Measurements from ENCODE around the gene SYT8. TPM values are rescaled to one million over a fixed set of nuclear protein-coding genes. Genes with fewer than 3 reads are reported as not detected.

SYT8 gene
- total RNA-seq, 1 experiment from 2014 or later, result 63.4 TPM

- DNase-seq (ENCODE audit: low spot score), result no peak
These were observed 9.7 kb downstream of the SYT8 start for GRCh38 chr11:1844221-1845094.

GRCh38 chr11:1845095-1845429 is 10.3 kb downstream of the SYT8 start:
- DNase-seq (ENCODE audit: low spot score), result no peak

DNA sequence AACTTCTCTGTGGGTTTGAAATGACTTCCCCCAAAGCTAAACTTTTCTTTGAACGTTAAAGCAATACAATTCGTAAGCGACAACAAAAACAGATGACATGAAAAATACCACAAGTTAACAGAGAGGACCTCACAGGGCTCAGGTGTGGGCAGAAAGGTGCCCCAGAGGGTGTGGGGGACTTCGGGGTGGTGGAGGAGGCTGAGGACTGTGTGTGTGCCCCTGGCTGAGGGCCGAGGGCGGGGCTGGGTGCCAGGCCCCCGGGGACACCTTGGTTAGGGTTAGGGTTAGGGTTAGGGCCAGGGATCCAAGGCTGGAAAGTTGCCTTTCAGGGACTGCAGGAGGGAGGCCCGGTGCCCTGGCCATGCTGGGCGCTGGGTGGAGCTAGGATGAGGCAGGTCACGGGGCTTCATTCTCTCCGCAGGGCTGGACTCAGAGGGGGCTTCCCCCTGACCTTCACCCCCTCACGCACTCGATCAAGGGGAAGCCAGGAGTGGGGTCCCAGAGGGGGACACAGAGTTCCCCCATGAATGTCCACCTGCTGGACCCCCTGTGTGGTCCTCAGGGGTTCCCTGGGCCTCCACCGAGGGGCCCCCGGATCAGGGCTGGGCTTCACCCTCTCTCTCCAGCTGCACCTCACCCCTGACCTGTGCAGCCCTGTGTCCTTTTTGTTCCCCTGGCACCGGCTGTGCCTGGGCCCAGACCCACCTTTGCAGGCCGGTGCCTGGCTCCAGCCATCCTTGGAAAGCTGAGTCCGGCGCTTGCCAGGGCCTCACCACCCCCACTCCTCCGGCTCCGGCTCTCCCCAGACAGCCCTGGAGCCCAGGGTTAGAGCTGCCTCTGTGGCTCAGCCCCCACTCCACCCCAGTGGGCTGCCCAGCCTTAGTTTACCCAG is 11.0 kb downstream of the SYT8 start:
- DNase-seq (ENCODE audit: low spot score), result no peak

- DNase-seq (ENCODE audit: low spot score), result no peak
These were observed 11.7 kb downstream of the SYT8 start for GRCh38 chr11:1846453-1846932.

DNA sequence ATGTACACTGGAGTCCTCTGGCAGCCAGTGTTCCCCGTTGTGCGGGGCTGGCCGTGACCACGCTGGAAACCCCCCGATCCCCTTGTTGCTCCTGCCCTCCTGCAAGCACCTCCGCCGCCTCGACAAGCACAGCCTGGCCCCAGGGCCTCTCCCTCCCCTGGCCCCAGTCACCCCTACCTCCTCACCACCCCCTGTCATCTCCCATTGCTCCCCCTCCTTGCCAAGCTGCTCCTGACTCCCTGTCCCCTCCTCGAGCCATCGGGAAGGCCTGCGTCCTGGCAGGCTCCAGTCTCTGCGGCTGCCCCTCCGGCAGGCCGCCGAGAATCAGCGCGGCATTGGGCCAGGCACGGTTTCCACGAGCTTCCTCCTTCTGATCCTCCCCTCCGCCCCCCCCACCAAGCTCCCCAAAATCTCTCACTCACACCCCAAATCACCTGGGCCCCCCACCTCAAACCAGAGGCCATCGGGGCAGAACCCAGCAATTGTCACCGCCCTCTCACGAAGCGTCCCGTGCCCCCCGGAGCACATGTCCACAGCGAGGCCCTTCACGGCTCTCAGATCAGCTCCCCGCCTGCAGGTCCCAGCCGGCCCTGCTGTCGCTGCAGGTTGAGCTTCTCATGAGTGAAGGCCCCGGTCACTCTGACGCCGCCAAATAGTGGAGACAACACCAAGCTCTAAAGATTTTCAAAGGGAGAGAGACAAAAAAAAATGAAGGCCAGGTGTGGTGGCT is 12.4 kb downstream of the SYT8 start:
- no peak for DNase-seq (ENCODE audit: low spot score)

DNA sequence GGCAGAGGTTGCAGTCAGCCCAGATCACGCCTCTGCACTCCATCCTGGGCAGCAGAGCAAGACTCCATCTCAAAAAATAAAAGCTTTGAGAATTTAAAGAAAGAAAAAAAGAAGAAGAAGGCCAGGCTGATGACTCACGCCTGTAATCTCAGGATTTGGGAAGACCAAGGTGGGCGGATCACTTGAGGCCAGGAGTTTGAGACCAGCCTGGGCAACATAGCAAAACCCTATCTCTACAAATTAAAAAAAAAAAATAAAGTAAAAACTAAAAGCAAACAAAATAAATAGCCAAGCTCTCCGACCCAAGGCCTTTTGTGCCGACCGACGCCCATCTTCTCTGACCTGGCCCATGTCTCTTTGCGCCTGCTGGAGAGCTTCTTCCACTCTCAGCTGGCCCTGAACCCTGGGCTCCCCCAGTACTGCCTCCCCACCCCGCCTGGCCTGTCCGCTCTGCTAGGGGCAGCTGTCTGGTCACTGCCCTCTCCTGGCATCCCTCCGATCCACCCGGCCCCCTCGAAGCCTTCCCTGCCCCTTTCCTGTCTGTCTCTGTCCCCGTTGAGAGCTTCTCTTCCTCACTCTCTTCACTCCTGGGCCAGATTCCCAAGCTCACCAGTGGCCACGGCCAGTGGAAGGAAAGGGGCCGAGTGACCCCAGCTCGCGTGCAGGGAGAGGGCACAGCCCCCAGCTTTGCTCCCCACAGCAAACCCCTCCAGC is 13.3 kb downstream of the SYT8 start:
- no peak for DNase-seq (ENCODE audit: low spot score)

- no peak for DNase-seq (ENCODE audit: low spot score)
These were observed 14.0 kb downstream of the SYT8 start for GRCh38 chr11:1848640-1849430.

GRCh38 chr11:1851468-1852180 is 16.8 kb downstream of the SYT8 start:
- no peak for DNase-seq (ENCODE audit: low spot score)

DNA sequence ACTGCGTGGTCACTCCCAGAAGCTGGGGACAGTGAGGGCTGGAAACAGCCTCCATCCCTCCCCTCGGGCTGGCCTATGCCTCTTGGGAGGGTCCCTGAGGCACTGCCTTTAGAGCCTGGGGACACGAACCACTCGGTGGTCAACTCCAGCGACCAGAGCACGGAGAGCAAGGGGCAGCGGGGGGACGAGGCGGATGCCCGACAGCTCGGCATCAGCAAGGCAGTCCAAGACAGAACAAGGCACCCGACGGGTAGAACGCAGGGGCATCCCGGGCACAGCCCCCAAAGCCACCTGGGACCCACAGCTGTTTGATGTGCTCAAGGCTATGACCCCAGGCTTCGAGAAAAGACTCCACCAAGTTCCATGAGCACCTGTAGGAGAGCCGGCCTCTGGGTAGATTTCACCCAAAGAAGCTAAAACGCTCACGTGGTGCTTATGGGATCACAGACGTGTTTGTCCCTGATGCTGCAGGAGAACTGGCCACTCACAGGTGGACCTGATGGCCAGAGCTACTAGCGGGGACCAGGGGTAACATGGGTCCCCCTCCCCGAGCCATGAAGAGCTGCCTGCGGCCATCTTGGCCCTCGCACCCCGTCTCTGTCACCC is 17.6 kb downstream of the SYT8 start:
- no peak for DNase-seq (ENCODE audit: low spot score)

DNA sequence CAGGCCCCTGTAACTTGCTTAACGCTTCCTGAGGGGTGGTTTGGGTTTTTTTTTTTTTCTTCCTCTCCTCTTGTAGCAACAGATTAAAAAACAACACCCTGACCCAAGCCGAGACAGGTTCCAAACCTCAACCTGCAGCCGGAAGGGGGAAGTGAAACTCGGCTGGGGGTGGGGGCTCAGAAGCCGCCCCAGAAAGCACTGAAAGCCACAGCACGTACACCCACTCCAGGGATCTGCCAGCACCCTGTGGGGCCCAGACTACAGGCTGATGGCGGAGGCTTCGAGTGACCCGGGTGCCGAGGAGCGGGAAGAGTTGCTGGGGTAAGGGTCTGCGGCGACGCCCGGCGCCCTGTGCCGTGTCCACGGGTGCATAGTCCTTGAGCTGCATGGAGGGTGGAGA is 18.1 kb downstream of the SYT8 start, which contains the start of gene LSP1:
TSS of gene LSP1 (plus strand) at position 208 of the 400 bp plus-strand sequence. CDS start at position 269, 61 bp downstream.
- DNase-seq (ENCODE audit: low spot score), result no peak

DNA sequence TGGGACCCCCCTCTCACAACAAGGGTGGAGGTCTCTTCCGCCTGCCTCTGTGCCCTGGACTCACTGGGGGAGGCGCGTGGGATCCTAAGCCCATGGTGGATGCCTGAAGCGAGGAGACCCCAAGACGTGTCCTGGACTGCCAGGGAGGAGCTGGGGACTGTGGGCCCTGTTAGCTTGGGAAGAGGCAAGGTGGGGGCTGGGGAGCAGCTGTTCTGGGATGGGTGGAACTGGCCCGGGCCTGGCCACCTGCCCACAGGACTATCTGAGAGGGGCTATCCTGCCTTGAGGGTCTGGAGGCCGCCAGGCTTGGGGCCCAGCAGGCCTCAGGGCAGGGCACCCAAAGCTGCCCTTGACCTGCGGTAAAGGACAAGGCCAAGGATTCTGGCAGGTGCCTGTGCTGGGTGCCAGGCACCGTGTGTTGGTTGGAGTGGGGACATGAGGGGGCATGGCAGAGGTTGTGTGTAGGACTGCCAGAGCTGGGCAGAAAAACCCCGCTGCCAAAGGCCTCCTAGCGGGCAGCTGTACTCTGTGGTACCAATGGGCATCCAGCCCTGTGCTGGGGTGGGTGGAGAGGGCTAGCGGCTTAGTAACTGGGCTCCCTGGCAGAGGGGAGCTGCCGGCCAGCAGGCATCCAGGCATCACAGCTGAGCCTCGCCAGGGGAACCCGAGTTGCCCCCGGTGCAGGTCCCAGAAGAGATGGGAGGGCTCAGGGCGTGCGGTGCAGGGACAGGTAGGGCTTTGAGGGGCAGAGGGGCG is 18.8 kb downstream of the SYT8 start:
- DNase-seq (ENCODE audit: low spot score), result no peak

- DNase-seq (ENCODE audit: low spot score), result no peak
These were observed 19.6 kb downstream of the SYT8 start for GRCh38 chr11:1854132-1854948.

DNA sequence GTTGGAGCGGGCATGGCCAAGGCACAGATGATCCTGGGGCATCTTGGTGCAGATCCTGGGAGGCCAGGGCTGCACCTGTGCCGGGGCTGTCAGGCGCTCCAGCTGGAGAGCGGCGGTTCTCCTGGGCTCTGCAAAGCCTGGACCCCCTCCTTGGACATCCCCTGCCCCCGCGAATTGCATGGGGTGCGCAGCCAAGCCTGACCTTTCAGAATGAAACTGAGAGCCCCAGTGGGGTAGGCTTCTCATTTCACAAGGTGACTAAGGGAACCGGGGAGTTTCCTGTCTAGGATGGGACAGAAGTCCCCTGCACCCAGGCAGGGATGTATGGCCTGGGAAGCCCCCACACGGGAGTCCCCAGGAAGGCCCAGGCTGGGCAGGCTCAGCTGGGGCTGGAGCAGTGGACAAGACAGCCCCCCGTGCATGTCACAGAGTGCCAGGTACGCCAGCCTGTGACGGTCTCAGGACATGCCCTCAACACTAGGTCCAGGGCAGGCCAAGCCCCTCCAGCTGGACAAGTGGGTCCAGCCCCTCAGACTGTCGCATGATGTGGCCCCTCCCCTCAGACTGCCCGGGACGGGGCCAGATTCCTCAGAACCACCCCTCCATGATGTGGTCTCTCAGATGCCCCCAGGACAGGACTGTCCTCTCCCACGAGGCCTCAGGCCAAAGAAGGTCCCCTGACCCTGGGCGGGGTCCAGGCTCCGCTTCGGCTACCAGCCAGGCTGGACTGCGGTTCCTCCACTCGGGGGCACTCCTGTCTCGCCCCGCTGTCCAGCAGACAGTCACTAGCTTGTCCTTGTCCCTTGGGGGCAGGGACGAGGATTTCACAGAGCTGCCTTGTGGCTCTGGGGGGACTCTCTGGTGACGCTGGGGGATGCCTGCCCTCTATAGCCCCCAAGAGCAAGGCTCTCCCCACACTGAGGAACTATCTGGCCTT is 20.4 kb downstream of the SYT8 start:
- DNase-seq (ENCODE audit: low spot score), result no peak

GRCh38 chr11:1855886-1856265 is 21.1 kb downstream of the SYT8 start:
- no peak for DNase-seq (ENCODE audit: low spot score)

- no peak for DNase-seq (ENCODE audit: low spot score)
These were observed 21.7 kb downstream of the SYT8 start for GRCh38 chr11:1856306-1857005.

DNA sequence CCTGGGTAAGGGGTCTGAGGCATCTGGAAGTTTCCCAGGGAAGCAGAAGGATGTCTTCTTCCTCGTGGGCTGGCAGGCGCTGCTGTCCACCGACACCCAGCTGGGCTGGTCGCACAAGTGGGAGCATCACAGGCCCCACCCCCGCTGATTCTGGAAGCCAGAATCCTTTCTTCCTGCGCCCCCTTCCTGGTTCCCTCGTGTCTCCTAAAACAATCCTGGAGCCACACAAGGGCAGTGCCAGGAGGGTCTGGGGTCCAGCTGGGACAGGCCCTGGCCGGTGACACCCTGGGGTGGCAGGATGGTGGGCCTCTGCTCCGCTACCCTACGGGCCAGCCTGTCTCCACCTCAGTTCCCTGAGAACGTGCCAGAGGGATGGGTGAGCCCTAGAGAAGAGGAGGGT is 22.3 kb downstream of the SYT8 start:
- DNase-seq (ENCODE audit: low spot score), result no peak

All from HT-29 (cell line).